ENCODE data around the gene LRRC36. TPM values are rescaled to one million over a fixed set of nuclear protein-coding genes. Genes with fewer than 3 reads are reported as not detected.
A peak's percentile ranks its signal among the peaks of the same experiment; 100 is the strongest.

LRRC36 gene
- total and polyA plus RNA-seq, 2 of the 8 experiments (the other 6 are each of a cell fraction or from before 2014, with no cell fraction given), result 0.15 TPM; not detected in 1

GRCh38 chr16:67423015-67423414 lies 96.4 kb downstream of the LRRC36 start:
- H3K36me3 ChIP-seq (ENCODE audit: control insufficient read depth in 2 of 4, insufficient read depth in 4 of 4, low read length in 3 of 4), result no peaks in the 10 kb centered on the region
- no peak overlapping the region for H3K4me3 ChIP-seq (ENCODE audit: extremely low read depth in 1 of 4, insufficient read depth in 2 of 4, low read depth in 3 of 4, low read length in 4 of 4)
- POLR2A ChIA-PET (ENCODE audit: partially characterized antibody), result interaction anchor here (2.2 to 2.7 kb wide), 2 partner anchors 8 to 9 kb away, joined by 14 to 16 read pairs; partner anchors contain the start of gene HSD11B2
- peak overlapping the region; percentile 47 for H2BK120ac ChIP-seq (replicated peaks; ENCODE audit: low read depth, low read length)
- FAIRE-seq (no peak), DNase-seq (ENCODE audit: low read depth in 1 of 2, low spot score in 2 of 2) (no peak)
- H4K8ac ChIP-seq (ENCODE audit: extremely low read depth, insufficient read depth, low read length), result no peak overlapping the region
- H2BK5ac ChIP-seq (ENCODE audit: low read depth, low read length), result no peak overlapping the region; the same call in 1 of the 2 replicates
- H3K9me3 ChIP-seq (ENCODE audit: insufficient read depth in 2 of 2, low read depth in 1 of 2, low read length in 1 of 2), result no peaks in the 10 kb centered on the region
- H4K5ac ChIP-seq (ENCODE audit: insufficient read length, low read depth, low read length), result no peak overlapping the region
- H3K18ac ChIP-seq (ENCODE audit: extremely low read depth, low read length), result peak overlapping the region; percentile 73; the same call in 1 of the 2 replicates
- peak overlapping the region; percentile 53; the same call in 1 of the 2 replicates for H2BK15ac ChIP-seq (ENCODE audit: low read length)
- H3K9ac ChIP-seq (replicated peaks in 1 of 4; ENCODE audit: extremely low read depth in 1 of 4, low read depth in 3 of 4, low read length in 3 of 4), result no peak overlapping the region
- no peak overlapping the region for H3K56ac ChIP-seq (replicated peaks; ENCODE audit: insufficient read length, low read depth, low read length)
- no peaks in the 10 kb centered on the region; the same call in 1 of the 2 replicates for H3K79me1 ChIP-seq (ENCODE audit: low read depth, low read length)
- H4K91ac ChIP-seq (replicated peaks; ENCODE audit: insufficient read length, low read length), result peak overlapping the region; percentile 18
- peak overlapping the region; percentile 98; the same call in 1 of the 2 replicates for H2BK12ac ChIP-seq (ENCODE audit: low read depth, low read length)
- H3K79me2 ChIP-seq (ENCODE audit: control insufficient read depth in 1 of 2, insufficient read depth in 2 of 2, low read length in 2 of 2), result no peaks in the 10 kb centered on the region
- H3K23ac ChIP-seq (ENCODE audit: insufficient read length), result no peak overlapping the region
- H4K20me1 ChIP-seq (replicated peaks in 1 of 2; ENCODE audit: control insufficient read depth in 1 of 2, insufficient read depth in 2 of 2, low read length in 2 of 2), result no peaks in the 10 kb centered on the region
- peaks cover 22 to 34% (median 28%) of the 10 kb centered on the region in 4 experiments for H3K4me1 ChIP-seq (replicated peaks in 1 of 4; ENCODE audit: control insufficient read depth in 3 of 4, insufficient read depth in 4 of 4, low read length in 3 of 4)
- H3K4ac ChIP-seq (replicated peaks; ENCODE audit: insufficient read length, low read depth, low read length), result no peak overlapping the region
- H2AK5ac ChIP-seq (ENCODE audit: low read depth, low read length), result peak overlapping the region; percentile 45; the same call in 1 of the 2 replicates
- whole genome bisulfite sequencing, 2 experiments (ENCODE audit: extremely low coverage in 1 of 2, insufficient coverage in 1 of 2, insufficient read length in 1 of 2, insufficient replicate concordance in 2 of 2, low coverage in 1 of 2, low lambda C conversion rate in 2 of 2, missing lambda C conversion rate in 1 of 2), result 89% methylated on average over 5 of the region's 5 CpGs; no CpG with 5 or more reads in 1 of the 2 experiments
- H3K27me3 ChIP-seq (replicated peaks in 1 of 4; ENCODE audit: control insufficient read depth in 3 of 4, extremely low read depth in 1 of 4, insufficient read depth in 3 of 4, low read length in 3 of 4), result no peaks in the 10 kb centered on the region
- H3K23me2 ChIP-seq (ENCODE audit: low read depth, low read length), result no peaks in the 10 kb centered on the region
- no peak overlapping the region for H2AFZ ChIP-seq (ENCODE audit: low read length)
- no peak for TF ChIP-seq CHD2 (IDR thresholded peaks at IDR 0.05; ENCODE audit: low read length)
- peak; percentile 32; the same call in 1 of the 2 replicates for TF ChIP-seq KDM1A (IDR thresholded peaks at IDR 0.05; ENCODE audit: borderline replicate concordance, low read length)
- H3K4me2 ChIP-seq (ENCODE audit: insufficient read depth in 1 of 2, low read depth in 2 of 2, low read length in 2 of 2), result peak overlapping the region in 1 of 2 experiments; percentile 86; a peak in 1 of 4 replicates
- no peak overlapping the region for H3K14ac ChIP-seq (ENCODE audit: insufficient read length)
- CTCF ChIA-PET (ENCODE audit: partially characterized antibody), result interaction anchor here (1.5 to 24.6 kb wide), 6 partner anchors 10 to 41 kb away, joined by 3 to 476 read pairs (median 114); partner anchors contain the start of gene TPPP3
- H2BK20ac ChIP-seq (ENCODE audit: low read length), result peak overlapping the region; percentile 98
- H3K27ac ChIP-seq (ENCODE audit: low read depth, low read length), result no peak overlapping the region
